Transverse colon (tissue), 3 donors: ENCODE measurements around the gene TNRC6C.

Source experiments
- POLR2A ChIP-seq: fragments of 450-650 bp; IDR thresholded peaks from one replicate; pipeline ENCODE4 v1.6.1; 2016; ENCODE audit warnings: antibody characterized with exemption, mild to moderate bottlenecking, moderate library complexity
- TF ChIP-seq, protein P1 (sequence below), 5 experiments: fragments of 200-600 bp in 3 of 5; fragments of 450-650 bp in 2 of 5; sonication (generic) in 3 of 5; IDR thresholded peaks; 1 replicate in 2 of 5; 2 replicates in 3 of 5; pipeline ENCODE4 v1.5.1; 2016 to 2017; ENCODE audit warnings: antibody characterized with exemption in 5 of 5, inconsistent platforms in 3 of 5, mild to moderate bottlenecking in 2 of 5, moderate library complexity in 1 of 5

DNA sequence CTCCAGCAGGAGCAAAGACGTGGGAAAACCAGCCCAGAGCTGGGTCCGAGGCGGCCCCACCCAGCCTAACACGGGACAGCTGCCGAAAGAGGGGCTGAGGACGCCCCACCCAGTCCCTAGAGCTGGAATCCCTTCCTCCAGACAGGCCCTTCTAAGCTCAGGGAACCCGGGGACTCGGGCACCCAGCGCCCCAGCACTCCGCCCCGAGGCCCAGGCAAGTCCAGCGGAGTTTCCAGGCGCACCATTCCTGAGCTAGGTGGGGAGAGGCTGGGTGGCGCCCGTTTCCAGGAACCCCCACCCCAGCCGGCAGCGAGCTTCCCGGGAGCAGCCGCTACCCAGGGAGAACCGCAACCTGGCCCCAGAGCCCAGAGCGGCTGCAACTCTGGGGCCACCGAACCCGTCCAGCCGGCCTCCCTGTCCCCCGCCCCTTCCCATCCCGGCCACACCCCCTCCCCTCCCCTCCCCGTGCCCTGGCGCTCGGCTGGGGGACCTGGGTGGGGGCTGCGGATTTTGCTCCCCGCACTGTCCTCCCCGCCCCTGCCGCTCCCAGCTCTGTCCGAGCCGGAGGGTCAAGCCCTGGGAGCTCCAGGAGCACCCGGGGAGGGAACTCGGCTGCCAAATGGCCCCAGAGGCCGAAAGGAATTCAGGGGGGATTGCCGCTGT lies 169.5 kb downstream of the TNRC6C start:
- TF ChIP-seq, protein P1, sequence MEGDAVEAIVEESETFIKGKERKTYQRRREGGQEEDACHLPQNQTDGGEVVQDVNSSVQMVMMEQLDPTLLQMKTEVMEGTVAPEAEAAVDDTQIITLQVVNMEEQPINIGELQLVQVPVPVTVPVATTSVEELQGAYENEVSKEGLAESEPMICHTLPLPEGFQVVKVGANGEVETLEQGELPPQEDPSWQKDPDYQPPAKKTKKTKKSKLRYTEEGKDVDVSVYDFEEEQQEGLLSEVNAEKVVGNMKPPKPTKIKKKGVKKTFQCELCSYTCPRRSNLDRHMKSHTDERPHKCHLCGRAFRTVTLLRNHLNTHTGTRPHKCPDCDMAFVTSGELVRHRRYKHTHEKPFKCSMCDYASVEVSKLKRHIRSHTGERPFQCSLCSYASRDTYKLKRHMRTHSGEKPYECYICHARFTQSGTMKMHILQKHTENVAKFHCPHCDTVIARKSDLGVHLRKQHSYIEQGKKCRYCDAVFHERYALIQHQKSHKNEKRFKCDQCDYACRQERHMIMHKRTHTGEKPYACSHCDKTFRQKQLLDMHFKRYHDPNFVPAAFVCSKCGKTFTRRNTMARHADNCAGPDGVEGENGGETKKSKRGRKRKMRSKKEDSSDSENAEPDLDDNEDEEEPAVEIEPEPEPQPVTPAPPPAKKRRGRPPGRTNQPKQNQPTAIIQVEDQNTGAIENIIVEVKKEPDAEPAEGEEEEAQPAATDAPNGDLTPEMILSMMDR (IDR thresholded peaks at IDR 0.05): no peak
- TF ChIP-seq POLR2A: no peak
